D341Med (cell line): Measurements from ENCODE around the gene OR2A12.
"Not testable (repeated sequence)": the region's sequence is repeated elsewhere in the genome, so short reads cannot be mapped to it uniquely, and the experiment has no call there.

Experiments
- DNase-seq: peaks from one replicate; pipeline ENCODE4 v3.0.0; 2012; ENCODE audit warnings: low spot score

OR2A12 gene

DNA sequence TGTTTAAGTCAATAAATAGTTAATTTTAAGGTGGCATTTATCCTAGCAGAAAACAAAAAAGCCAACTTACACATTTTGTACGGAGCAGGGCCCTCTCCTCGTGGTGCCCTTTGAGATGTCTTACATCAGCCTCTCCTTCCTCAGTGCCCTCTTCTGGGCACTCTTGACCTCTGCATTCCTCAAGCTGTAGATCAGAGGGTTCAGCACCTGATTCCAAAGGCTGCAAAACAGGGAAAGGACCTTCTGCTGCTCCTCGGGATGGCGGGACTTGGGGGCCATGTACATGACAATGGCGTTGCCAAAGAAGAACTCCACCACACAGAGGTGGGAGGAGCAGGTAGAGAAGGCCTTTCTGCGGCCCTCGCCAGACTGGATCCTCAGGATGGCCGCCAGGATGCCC, 32.3 kb downstream of the OR2A12 start:
- DNase-seq = no peak

DNA sequence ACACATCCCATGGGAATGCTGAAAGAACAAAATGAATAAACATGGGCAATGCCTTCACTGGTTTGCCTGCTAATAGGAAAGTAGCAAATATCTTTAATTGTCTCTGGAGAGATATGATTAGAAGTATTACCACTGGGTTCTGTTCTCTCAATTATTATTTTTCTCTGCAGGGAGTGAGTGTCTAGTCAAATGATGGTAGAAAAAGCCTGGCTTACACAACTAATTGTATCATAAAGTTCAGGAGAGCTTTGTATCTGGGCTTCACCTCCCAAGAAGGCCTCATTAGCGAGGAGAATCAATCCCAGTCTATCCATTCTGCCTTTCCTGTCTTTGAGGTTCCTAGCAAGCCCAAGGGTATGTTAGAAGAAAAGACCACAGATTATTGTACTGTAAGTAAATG, 36.8 kb downstream of the OR2A12 start, which contains the start of gene OR2A14:
Gene OR2A14 (plus strand): TSS at position 301 of the 400 bp plus-strand sequence. CDS start 5,937 bp downstream, outside the sequence.
- DNase-seq = no peak

DNA sequence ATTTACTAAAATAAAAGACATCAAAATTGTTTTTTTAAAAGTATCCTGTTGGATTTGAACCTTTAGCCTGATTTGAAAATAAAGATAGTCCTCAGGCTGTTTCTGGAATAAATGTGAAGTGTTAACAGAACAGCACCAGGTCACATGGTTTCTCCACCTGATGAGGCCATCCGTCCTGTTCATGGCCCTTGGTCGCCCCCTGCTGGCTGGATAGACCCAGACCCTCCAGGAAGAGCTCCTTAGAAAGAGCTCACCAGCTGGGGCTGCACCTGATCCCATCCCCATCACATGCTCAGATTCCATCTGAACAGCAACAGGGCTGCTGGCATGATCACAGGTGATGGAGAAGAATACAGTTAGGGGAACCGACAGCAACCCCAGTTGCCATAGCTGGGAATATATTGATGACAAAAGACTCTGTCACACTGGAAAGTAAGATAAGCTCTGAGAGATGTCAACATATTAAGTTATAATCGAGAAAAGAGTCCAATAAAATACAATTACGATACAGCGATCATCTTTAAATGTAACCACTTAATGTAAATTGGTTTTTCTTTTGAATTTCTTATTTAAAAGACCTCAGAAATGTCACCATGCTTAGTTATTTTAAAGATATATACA, 41.7 kb downstream of the OR2A12 start:
- peak; percentile 89 for DNase-seq

DNA sequence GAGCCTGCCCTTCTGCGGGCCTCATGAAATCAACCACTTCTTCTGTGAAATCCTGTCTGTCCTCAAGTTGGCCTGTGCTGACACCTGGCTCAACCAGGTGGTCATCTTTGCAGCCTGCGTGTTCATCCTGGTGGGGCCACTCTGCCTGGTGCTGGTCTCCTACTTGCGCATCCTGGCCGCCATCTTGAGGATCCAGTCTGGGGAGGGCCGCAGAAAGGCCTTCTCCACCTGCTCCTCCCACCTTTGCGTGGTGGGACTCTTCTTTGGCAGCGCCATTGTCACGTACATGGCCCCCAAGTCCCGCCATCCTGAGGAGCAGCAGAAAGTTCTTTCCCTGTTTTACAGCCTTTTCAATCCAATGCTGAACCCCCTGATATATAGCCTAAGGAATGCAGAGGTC, 43.5 kb downstream of the OR2A12 start:
- not testable (repeated sequence) for DNase-seq

DNA sequence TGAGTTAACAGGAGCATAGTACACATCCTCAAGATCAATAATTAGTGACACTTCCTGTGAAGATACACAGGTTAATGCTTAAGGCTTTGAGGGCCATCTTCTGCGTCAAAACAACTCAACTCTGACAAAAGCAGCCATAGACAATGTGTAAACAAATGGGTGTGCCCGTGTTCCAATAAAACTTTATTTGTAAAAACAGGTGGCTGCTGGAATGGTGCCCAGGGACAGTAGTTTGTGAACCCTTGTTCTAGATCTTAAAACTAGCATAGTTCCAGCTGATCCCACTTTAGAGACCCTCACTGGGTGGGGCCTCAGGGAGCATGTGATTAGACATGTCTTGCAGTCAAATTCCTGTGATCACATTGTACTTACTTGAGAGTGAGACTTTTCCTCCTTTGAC, 44.7 kb downstream of the OR2A12 start:
- no peak for DNase-seq

DNA sequence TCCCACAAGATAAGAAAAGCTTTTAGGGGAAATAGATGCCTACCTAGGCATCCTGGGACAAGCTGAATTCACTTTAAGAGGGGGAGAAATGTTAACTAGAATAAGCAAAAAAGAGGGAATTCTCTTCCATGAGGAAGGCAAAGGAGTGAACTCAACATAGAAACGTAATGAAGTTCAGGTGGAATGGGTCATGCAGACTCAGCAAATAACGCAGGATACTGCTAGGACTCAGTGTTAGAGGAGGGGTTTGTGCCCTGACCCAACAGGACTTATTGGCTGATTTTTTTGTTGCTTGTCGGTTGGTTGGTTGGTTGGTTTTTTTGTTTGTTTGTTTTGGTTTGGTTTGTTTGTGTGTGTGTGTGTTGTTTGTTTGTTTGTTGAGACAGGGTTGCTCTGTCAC, 46.2 kb downstream of the OR2A12 start:
- DNase-seq = no peak

DNA sequence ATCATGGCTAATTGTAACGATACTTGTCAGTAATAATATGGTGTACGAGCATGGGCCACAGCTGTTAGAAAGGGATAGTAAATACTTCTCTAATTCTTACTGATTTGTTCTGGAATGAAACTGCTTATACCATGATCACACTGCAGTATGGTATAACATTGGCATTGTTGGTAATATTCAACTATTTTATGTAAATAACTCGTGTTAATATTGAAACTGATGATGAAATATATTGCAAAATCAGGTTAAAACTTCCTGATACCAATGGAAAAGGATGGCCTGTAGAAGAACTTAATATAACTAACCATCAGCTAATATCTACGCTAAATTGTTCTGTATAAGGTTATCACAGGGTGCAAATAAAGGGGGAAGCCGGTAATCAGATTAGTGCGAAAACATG, 47.2 kb downstream of the OR2A12 start:
- no peak for DNase-seq

DNA sequence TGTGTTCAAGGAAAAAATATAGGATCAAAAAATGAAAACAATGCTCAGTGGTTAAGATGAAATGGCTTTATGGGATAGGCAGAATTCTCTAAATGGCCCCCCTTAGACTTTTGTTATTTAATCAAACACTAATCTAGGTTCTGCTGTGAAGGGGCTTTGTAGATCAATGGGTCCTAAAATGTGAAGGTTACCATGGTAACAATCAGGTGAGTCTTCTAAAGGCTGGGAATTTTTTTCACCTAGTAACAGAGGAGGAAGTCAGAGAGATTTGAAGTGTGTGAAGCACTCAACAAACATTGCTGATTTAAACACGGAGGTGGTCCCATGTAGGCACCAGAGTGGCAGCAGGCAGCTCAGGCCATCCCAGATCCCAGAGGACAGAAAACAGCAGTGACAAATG, 48.0 kb downstream of the OR2A12 start:
- no peak for DNase-seq

DNA sequence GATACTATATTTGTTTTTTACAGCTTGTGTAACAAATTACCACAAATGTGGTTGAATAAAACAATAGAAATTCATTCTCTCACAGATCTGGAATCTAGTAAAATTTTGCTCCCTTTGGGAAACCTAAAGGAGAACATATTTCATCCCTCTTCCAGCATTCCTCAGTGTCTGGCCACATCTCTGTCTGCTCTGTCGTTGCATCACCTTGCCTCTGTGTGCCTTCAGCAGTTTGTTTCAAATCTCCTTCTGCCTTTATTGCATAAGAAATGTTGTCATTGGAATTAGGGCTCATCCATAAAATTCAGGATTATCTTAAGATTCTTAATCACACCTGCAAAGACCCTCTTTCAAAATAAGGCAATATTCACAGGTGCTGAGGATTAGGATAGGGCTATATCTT, 51.4 kb downstream of the OR2A12 start:
- no peak for DNase-seq

DNA sequence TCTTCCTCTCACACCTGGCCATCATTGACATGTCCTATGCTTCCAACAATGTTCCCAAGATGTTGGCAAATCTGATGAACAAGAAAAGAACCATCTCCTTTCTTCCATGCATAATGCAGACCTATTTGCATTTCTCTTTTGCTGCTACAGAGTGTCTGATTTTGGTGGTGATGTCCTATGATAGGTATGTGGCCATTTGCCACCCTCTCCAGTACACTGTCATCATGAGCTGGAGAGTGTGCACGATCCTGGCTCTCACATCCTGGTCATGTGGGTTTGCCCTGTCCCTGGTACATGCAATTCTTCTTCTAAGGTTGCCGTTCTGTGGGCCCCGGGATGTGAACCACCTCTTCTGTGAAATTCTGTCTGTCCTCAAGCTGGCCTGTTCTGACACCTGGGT, 56.1 kb downstream of the OR2A12 start:
- no peak for DNase-seq

DNA sequence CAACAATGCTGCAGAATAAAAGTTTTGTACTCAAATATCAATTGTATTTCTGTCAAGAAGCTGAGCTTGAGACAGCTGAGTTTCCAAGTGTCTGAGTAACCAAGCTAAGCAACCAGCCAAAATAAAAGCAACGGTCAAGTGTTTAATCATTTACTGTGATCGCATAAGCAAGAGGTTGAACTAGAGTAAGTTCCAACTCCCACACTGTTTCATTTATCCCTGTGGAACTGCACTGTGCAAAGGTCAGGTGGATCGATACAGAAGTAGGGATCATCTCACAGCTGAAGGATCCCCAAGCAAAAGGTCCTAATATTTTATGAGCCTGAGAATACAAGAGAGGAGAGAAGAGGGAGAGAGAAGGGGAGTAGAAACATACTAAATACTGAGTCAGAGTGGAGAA, 58.3 kb downstream of the OR2A12 start:
- no peak for DNase-seq

DNA sequence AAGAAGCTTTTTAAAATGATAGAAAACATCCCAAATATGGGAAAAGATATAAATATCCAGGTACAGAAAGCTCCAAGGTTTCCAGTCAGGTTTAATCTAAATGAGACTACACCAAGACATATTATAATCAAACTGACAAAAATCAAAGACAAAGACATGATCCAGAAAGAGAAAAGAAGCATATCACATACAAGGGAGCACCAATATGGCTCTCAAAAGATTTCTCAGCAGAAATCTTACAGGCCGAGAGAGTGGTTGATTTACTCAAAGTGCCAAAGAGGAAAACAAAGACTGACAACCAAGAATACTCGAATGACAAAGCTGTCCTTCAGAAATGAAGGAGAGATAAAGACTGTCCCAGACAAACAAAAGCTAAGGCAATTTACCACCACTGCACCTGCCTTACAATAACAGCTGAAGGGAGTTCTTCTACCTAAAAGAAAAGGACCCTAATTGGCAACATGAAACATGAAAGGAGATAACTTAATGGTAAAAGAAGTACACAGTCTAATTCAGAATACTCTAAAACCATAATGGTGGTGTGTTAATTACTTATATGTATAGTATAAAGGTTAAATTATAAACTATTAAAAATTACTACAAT, 62.2 kb downstream of the OR2A12 start:
- no peak for DNase-seq
